Activated CD4-positive, alpha-beta T cell treated with anti-CD3 and anti-CD28 coated beads, Interleukin-2, amount 10 ng/mL, durations not matched to agents 7 days and 5 days (primary cell): Measurements from ENCODE around the gene PCNX1. TPM values are rescaled to one million over a fixed set of nuclear protein-coding genes. Genes with fewer than 3 reads are reported as not detected.
"Not testable (repeated sequence)": the region's sequence is repeated elsewhere in the genome, so short reads cannot be mapped to it uniquely, and the experiment has no call there.

Experiments used
- CTCF ChIA-PET: fragments of 350-600 bp; sonication (Branson Sonifier 250); formaldehyde crosslinking; loops from one replicate; lab custom pipeline; 2021; ENCODE audit warnings: antibody characterized with exemption; lab: Charles Lee
- POLR2A ChIA-PET: fragments of 350-600 bp; sonication (Branson Sonifier 250); formaldehyde crosslinking; loops from one replicate; lab custom pipeline; 2021; ENCODE audit warnings: antibody characterized with exemption; lab: Charles Lee
- DNase-seq: peaks from one replicate; pipeline ENCODE4 v3.0.0-alpha.2; 2020
- H3K27ac Mint-ChIP-seq: one replicate; pipeline ENCODE4 v1.8.0; 2021; ENCODE audit warnings: mild to moderate bottlenecking, moderate library complexity, mixed read lengths
- H3K27me3 Mint-ChIP-seq: one replicate; pipeline ENCODE4 v1.8.0; 2021; ENCODE audit warnings: mixed read lengths
- H3K36me3 Mint-ChIP-seq: one replicate; pipeline ENCODE4 v1.8.0; 2021; ENCODE audit warnings: low read depth, mixed read lengths
- H3K4me1 Mint-ChIP-seq: one replicate; pipeline ENCODE4 v1.8.0; 2021; ENCODE audit warnings: mixed read lengths
- H3K4me3 Mint-ChIP-seq: one replicate; pipeline ENCODE4 v1.8.0; 2021; ENCODE audit warnings: mild to moderate bottlenecking, moderate library complexity, mixed read lengths
- H3K9me3 Mint-ChIP-seq: one replicate; pipeline ENCODE4 v1.8.0; 2021; ENCODE audit warnings: mixed read lengths
- total RNA-seq, 2 experiments: library from RNA; stranded (reverse); gene quantifications; one replicate each; pipeline ENCODE4 v1.2.3, GENCODE V29; 2021

Gene PCNX1
- total RNA-seq, 2 experiments from 2014 or later: 56.6 to 72.1 TPM

GRCh38 chr14:71115306-71115705 lies 208.0 kb downstream of the PCNX1 start:
- H3K27me3 Mint-ChIP-seq: no peaks in the 10 kb centered on the region
- H3K4me3 Mint-ChIP-seq: no peak overlapping the region
- no peaks in the 10 kb centered on the region for H3K4me1 Mint-ChIP-seq
- no peak overlapping the region for H3K27ac Mint-ChIP-seq
- no peaks in the 10 kb centered on the region for H3K9me3 Mint-ChIP-seq
- peaks cover 20% of the 10 kb centered on the region for H3K36me3 Mint-ChIP-seq
- ChIA-PET CTCF (interaction anchor here (0.7 to 1.5 kb wide), 2 partner anchors 11 to 346 kb away, joined by 3 to 5 read pairs; no protein-coding TSS in a partner anchor), POLR2A (interaction anchor here (0.6 kb wide), 1 partner anchor 271 kb away, joined by 3 read pairs; no protein-coding TSS in a partner anchor)
- DNase-seq: no peak

- H3K27ac Mint-ChIP-seq: no peak overlapping the region
- CTCF ChIA-PET: interaction anchor here (1.5 kb wide), 1 partner anchor 12 kb away, joined by 5 read pairs; no protein-coding TSS in a partner anchor
- H3K27me3 Mint-ChIP-seq: no peaks in the 10 kb centered on the region
- POLR2A ChIA-PET: no interaction called here
- H3K4me1 Mint-ChIP-seq: no peaks in the 10 kb centered on the region
- H3K9me3 Mint-ChIP-seq: no peaks in the 10 kb centered on the region
- H3K4me3 Mint-ChIP-seq: no peak overlapping the region
- peaks cover 16% of the 10 kb centered on the region for H3K36me3 Mint-ChIP-seq
- DNase-seq: no peak
These were observed 208.7 kb downstream of the PCNX1 start for GRCh38 chr14:71115821-71116567.

- peaks cover 14% of the 10 kb centered on the region for H3K36me3 Mint-ChIP-seq
- H3K9me3 Mint-ChIP-seq: no peaks in the 10 kb centered on the region
- CTCF ChIA-PET: no interaction called here
- no peak overlapping the region for H3K4me3 Mint-ChIP-seq
- DNase-seq: no peak
- H3K27ac Mint-ChIP-seq: no peak overlapping the region
- no peaks in the 10 kb centered on the region for H3K4me1 Mint-ChIP-seq
- POLR2A ChIA-PET: no interaction called here
- no peaks in the 10 kb centered on the region for H3K27me3 Mint-ChIP-seq
These were observed 209.4 kb downstream of the PCNX1 start for GRCh38 chr14:71116568-71117122.

GRCh38 chr14:71117839-71118743 lies 210.8 kb downstream of the PCNX1 start:
- H3K36me3 Mint-ChIP-seq: peaks cover 14% of the 10 kb centered on the region
- no peaks in the 10 kb centered on the region for H3K4me1 Mint-ChIP-seq
- H3K4me3 Mint-ChIP-seq: no peak overlapping the region
- ChIA-PET POLR2A (no interaction called here), CTCF (interaction anchor here (0.8 kb wide), 1 partner anchor 404 kb away, joined by 3 read pairs; no protein-coding TSS in a partner anchor)
- H3K27ac Mint-ChIP-seq: no peak overlapping the region
- H3K27me3 Mint-ChIP-seq: no peaks in the 10 kb centered on the region
- H3K9me3 Mint-ChIP-seq: no peaks in the 10 kb centered on the region
- no peak for DNase-seq

DNA sequence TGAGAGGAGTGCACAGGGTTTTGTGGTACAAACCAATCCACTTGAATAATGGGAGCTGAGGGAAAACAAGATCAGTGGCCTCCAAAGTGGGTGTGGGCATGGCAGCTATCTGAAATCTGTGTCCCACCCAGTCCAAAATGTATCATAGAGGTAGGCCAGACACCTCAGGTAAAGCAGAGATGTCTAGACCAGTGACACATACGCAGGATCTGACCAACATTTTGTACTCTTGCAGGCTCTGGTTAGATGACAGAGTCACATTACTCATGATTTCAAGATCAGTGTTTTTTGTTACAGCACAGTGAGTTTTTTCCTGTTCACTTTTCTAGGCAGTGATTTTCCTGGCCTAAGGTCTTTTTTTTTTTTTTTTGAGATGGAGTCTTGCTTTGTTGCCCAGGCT lies 211.8 kb downstream of the PCNX1 start:
- ChIA-PET CTCF (no interaction called here), POLR2A (no interaction called here)
- Mint-ChIP-seq H3K9me3 (no peaks in the 10 kb centered on the region), H3K4me3 (no peak overlapping the region), H3K27me3 (no peaks in the 10 kb centered on the region), H3K36me3 (peaks cover 11% of the 10 kb centered on the region), H3K4me1 (no peaks in the 10 kb centered on the region), H3K27ac (no peak overlapping the region)
- no peak for DNase-seq

GRCh38 chr14:71119832-71120231 lies 212.6 kb downstream of the PCNX1 start:
- Mint-ChIP-seq H3K4me3 (no peak overlapping the region), H3K4me1 (no peaks in the 10 kb centered on the region), H3K27ac (no peak overlapping the region), H3K27me3 (no peaks in the 10 kb centered on the region), H3K9me3 (no peaks in the 10 kb centered on the region), H3K36me3 (peaks cover 11% of the 10 kb centered on the region)
- POLR2A ChIA-PET: no interaction called here
- DNase-seq: no peak
- CTCF ChIA-PET: interaction anchor here (0.6 kb wide), 1 partner anchor 61 kb away, joined by 3 read pairs; no protein-coding TSS in a partner anchor

- Mint-ChIP-seq H3K9me3 (no peaks in the 10 kb centered on the region), H3K27ac (no peak overlapping the region), H3K36me3 (peaks cover 12% of the 10 kb centered on the region), H3K27me3 (no peaks in the 10 kb centered on the region), H3K4me3 (no peak overlapping the region), H3K4me1 (no peaks in the 10 kb centered on the region)
- DNase-seq: no peak
- ChIA-PET CTCF (interaction anchor here (0.6 kb wide), 1 partner anchor 115 kb away, joined by 4 read pairs; no protein-coding TSS in a partner anchor), POLR2A (no interaction called here)
These were observed 213.7 kb downstream of the PCNX1 start for GRCh38 chr14:71121001-71121400.

- Mint-ChIP-seq H3K27ac (no peak overlapping the region), H3K4me3 (no peak overlapping the region), H3K9me3 (no peaks in the 10 kb centered on the region), H3K4me1 (no peaks in the 10 kb centered on the region), H3K27me3 (no peaks in the 10 kb centered on the region), H3K36me3 (peaks cover 12% of the 10 kb centered on the region)
- CTCF ChIA-PET: no interaction called here
- POLR2A ChIA-PET: no interaction called here
- no peak for DNase-seq
These were observed 214.5 kb downstream of the PCNX1 start for GRCh38 chr14:71121711-71122110.

- CTCF ChIA-PET: interaction anchor here (0.6 to 1.2 kb wide), 7 partner anchors 13 to 207 kb away, joined by 3 to 5 read pairs (median 3); no protein-coding TSS in a partner anchor
- no peaks in the 10 kb centered on the region for H3K27me3 Mint-ChIP-seq
- no peak overlapping the region for H3K27ac Mint-ChIP-seq
- no peaks in the 10 kb centered on the region for H3K4me1 Mint-ChIP-seq
- DNase-seq: no peak
- H3K36me3 Mint-ChIP-seq: peaks cover 6% of the 10 kb centered on the region
- POLR2A ChIA-PET: interaction anchor here (0.7 kb wide), 1 partner anchor 667 kb away, joined by 6 read pairs; no protein-coding TSS in a partner anchor
- H3K4me3 Mint-ChIP-seq: no peak overlapping the region
- H3K9me3 Mint-ChIP-seq: no peaks in the 10 kb centered on the region
These were observed 215.8 kb downstream of the PCNX1 start for GRCh38 chr14:71122866-71123565.

- no peaks in the 10 kb centered on the region for H3K9me3 Mint-ChIP-seq
- H3K4me1 Mint-ChIP-seq: no peaks in the 10 kb centered on the region
- no peak for DNase-seq
- H3K4me3 Mint-ChIP-seq: no peak overlapping the region
- ChIA-PET CTCF (interaction anchor here (0.6 to 1.2 kb wide), 6 partner anchors 12 to 206 kb away, joined by 3 to 5 read pairs (median 3); no protein-coding TSS in a partner anchor), POLR2A (interaction anchor here (0.7 kb wide), 1 partner anchor 666 kb away, joined by 6 read pairs; no protein-coding TSS in a partner anchor)
- H3K36me3 Mint-ChIP-seq: peaks cover 6% of the 10 kb centered on the region
- H3K27ac Mint-ChIP-seq: no peak overlapping the region
- no peaks in the 10 kb centered on the region for H3K27me3 Mint-ChIP-seq
These were observed 216.4 kb downstream of the PCNX1 start for GRCh38 chr14:71123579-71124135.

DNA sequence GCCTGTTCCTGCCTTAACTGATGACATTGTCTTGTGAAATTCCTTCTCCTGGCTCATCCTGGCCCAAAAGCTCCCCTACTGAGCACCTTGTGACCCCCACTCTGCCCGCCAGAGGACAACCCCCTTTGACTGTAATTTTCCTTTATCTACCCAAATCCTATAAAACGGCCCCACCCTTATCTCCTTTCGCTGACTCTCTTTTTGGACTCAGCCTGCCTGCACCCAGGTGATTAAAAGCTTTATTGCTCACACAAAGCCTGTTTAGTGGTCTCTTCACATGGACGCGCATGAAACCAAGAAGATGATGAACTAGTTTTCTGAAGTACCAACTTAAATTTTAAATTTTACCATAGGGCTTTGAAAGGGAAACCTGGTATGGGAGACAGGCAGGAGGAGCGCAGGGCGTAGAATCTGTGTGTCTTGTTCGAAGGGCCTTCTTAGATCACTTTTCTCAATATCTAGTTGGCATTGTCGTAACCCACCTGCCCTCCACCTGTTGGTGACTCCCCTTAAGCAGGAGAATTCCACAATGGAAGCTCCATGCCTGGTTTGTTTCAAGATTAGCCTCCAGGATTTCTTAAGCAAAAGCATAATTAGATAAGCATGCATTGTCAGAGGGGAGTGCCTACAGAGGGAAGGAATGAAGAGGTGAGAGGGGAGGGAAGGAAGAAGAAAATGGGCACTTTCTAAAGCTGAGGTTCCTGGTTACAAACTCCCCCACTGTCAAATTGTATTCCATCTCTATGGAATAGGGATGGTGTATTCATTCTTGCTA lies 222.6 kb downstream of the PCNX1 start:
- H3K4me1 Mint-ChIP-seq, DNase-seq, POLR2A ChIA-PET, H3K36me3 Mint-ChIP-seq, H3K27me3 Mint-ChIP-seq, H3K27ac Mint-ChIP-seq, H3K4me3 Mint-ChIP-seq, H3K9me3 Mint-ChIP-seq: not testable (repeated sequence)
- CTCF ChIA-PET: interaction anchor here (1.2 kb wide), 1 partner anchor 9 kb away, joined by 4 read pairs; no protein-coding TSS in a partner anchor
